Measurements from ENCODE around the gene SLC4A7. TPM values are rescaled to one million over a fixed set of nuclear protein-coding genes. Genes with fewer than 3 reads are reported as not detected.

SLC4A7 gene
- total and polyA plus RNA-seq, 7 donors, result 1.4 to 26.6 (median 13.3) TPM

- Histone ChIP-seq H3K4me1 (peaks cover 21% of the 10 kb centered on the region), H3K27me3 (ENCODE audit: insufficient read depth in 3 of 3, low read length in 2 of 3) (no peaks in the 10 kb centered on the region), H3K36me3 (ENCODE audit: insufficient read depth in 1 of 2, low read depth in 1 of 2) (no peaks in the 10 kb centered on the region), H3K9me3 (no peaks in the 10 kb centered on the region), H3K4me3 (peak overlapping the region; percentile 62), H3K27ac (peak overlapping the region; percentile 88)
- ATAC-seq (peak; percentile 45 to 75 (median 64)), DNase-seq (no peak)
- no peak for TF ChIP-seq CTCF (IDR thresholded peaks at IDR 0.05)
- intact Hi-C loops (cut with DNase I), result no loop called here
- 44 to 47% (median 47%) methylated on average over 5 of the region's 5 CpGs for WGBS, 3 donors
Measured at GRCh38 chr3:27345493-27345892, 138.7 kb downstream of the SLC4A7 start.

GRCh38 chr3:27345045-27345444 lies 139.1 kb downstream of the SLC4A7 start:
- intact Hi-C loops (cut with DNase I), result no loop called here
- Histone ChIP-seq H3K27ac (peak overlapping the region; percentile 88), H3K27me3 (ENCODE audit: insufficient read depth in 3 of 3, low read length in 2 of 3) (no peaks in the 10 kb centered on the region), H3K9me3 (no peaks in the 10 kb centered on the region), H3K36me3 (ENCODE audit: insufficient read depth in 1 of 2, low read depth in 1 of 2) (no peaks in the 10 kb centered on the region), H3K4me3 (peak overlapping the region; percentile 62), H3K4me1 (peaks cover 21% of the 10 kb centered on the region)
- DNase-seq (no peak), ATAC-seq (peak; percentile 43 to 70 (median 59))
- 51 to 69% (median 59%) methylated on average over 2 of the region's 2 CpGs for WGBS, 3 donors
- TF ChIP-seq CTCF (IDR thresholded peaks at IDR 0.05), result no peak

GRCh38 chr3:27344192-27344591 lies 140.0 kb downstream of the SLC4A7 start:
- no peak for DNase-seq
- intact Hi-C loops (cut with DNase I), result no loop called here
- no peak for ATAC-seq
- Histone ChIP-seq H3K4me1 (peaks cover 21% of the 10 kb centered on the region), H3K36me3 (ENCODE audit: insufficient read depth in 1 of 2, low read depth in 1 of 2) (no peaks in the 10 kb centered on the region), H3K27ac (peak overlapping the region; percentile 88), H3K4me3 (no peak overlapping the region), H3K9me3 (no peaks in the 10 kb centered on the region), H3K27me3 (ENCODE audit: insufficient read depth in 3 of 3, low read length in 2 of 3) (no peaks in the 10 kb centered on the region)
- WGBS, 3 donors, result 84 to 95% (median 86%) methylated on average over 3 of the region's 3 CpGs
- no peak for TF ChIP-seq CTCF (IDR thresholded peaks at IDR 0.05)

- no peak for TF ChIP-seq CTCF (IDR thresholded peaks at IDR 0.05)
- peaks cover 21% of the 10 kb centered on the region for H3K4me1 ChIP-seq
- H3K27ac ChIP-seq, result peak overlapping the region; percentile 88
- ATAC-seq, result peak in 1 of 4 donors; percentile 53
- no peaks in the 10 kb centered on the region for H3K27me3 ChIP-seq (ENCODE audit: insufficient read depth in 3 of 3, low read length in 2 of 3)
- no peaks in the 10 kb centered on the region for H3K36me3 ChIP-seq (ENCODE audit: insufficient read depth in 1 of 2, low read depth in 1 of 2)
- H3K9me3 ChIP-seq, result no peaks in the 10 kb centered on the region
- H3K4me3 ChIP-seq, result no peak overlapping the region
- WGBS, 3 donors, result 47 to 53% (median 51%) methylated on average over 1 of the region's 1 CpG
- no peak for DNase-seq
- intact Hi-C loops (cut with DNase I), result no loop called here
Measured at GRCh38 chr3:27342267-27342666, 141.9 kb downstream of the SLC4A7 start.

GRCh38 chr3:27340534-27340933 lies 143.7 kb downstream of the SLC4A7 start:
- ATAC-seq, result no peak
- intact Hi-C loops (cut with DNase I), result no loop called here
- Histone ChIP-seq H3K9me3 (no peaks in the 10 kb centered on the region), H3K27me3 (ENCODE audit: insufficient read depth in 3 of 3, low read length in 2 of 3) (no peaks in the 10 kb centered on the region), H3K27ac (peak overlapping the region; percentile 3), H3K36me3 (ENCODE audit: insufficient read depth in 1 of 2, low read depth in 1 of 2) (no peaks in the 10 kb centered on the region), H3K4me1 (peaks cover 31% of the 10 kb centered on the region), H3K4me3 (no peak overlapping the region)
- DNase-seq, result no peak
- TF ChIP-seq CTCF (IDR thresholded peaks at IDR 0.05), result no peak
- 31 to 39% (median 33%) methylated on average over 1 of the region's 1 CpG for WGBS, 3 donors
